Activated T-cell treated with anti-CD3 and anti-CD28 coated beads for 1 hour (primary cell): Measurements from ENCODE around the gene SPATA33.
A peak's percentile ranks its signal among the peaks of the same experiment; 100 is the strongest.
"Not testable (repeated sequence)": the region's sequence is repeated elsewhere in the genome, so short reads cannot be mapped to it uniquely, and the experiment has no call there.

Experiments used
- DNase-seq: peaks from one replicate; pipeline ENCODE4 v3.0.0-alpha.2; 2020; ENCODE audit warnings: low read depth

The SPATA33 gene

DNA sequence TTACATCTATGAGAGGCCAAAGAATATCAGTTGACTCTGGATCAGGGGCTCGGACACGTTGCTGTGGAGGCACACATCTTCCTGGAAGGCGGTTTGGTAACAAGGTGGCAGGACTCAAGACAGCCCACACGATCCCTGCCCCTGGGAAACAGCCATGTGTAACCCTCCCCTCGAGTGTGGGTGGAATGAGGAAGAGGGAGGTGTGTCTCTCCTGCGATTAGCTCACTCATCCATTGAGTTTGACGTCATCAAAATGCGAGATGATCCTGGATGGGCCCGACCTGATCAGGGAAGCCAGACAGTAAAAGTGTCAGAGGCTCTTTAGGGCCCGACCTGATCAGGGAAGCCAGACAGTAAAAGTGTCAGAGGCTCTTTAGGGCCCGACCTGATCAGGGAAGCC lies 6.6 kb downstream of the SPATA33 start:
- not testable (repeated sequence) for DNase-seq

DNA sequence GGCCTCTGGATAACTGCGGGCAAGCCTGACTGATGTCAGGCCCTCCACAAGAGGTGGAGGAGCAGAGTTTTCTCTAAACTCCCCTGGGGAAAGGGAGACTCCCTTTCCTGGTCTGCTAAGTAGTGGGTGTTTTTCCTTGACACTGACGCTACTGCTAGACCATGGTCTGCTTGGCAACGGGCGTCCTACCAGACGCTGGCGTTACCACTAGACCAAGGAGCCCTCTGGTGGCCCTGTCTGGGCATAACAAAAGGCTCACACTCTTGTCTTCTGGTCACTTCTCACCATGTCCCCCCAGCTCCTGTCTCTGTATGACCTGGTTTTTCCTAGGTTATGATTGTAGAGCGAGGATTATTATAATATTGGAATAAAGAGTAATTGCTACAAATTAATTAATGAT lies 9.4 kb downstream of the SPATA33 start:
- not testable (repeated sequence) for DNase-seq

DNA sequence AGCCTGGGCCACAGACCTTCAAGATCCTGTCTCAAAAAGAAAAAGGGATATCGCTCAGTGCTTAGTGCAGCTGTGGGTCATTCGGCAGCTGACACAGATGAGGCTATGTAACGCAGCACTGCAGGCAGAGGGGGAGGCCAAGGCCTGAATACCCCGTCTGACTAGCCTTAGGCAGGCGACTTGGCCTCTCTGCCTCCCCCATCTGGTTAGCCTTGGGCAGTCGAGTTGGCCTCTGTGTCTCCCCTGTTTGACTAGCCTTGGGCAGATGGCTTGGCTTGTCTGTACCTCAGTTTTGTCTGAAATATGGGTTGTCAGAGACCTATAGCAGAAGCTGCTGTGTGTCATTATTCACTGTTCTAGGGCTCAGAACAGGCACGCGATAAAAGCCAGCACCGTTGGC lies 10.0 kb downstream of the SPATA33 start:
- DNase-seq, result no peak

DNA sequence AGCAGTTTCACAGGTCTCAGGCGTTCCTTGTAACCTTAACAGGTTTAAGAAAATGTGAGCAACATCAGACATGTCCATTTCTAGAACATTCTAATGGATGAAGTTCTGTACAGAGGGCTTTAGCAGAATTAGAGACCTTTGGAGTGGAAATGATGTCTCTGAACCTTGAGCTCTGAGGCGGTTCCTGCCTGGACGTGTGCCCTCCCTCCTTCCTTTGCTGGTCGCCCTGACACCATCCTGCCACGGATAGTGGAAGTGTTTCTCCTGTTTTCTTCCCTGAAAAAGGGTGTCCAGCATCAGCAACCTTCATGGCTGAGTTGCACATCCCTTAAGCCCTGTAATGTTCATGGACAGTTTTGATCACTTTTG lies 11.1 kb downstream of the SPATA33 start:
- DNase-seq, result no peak

DNA sequence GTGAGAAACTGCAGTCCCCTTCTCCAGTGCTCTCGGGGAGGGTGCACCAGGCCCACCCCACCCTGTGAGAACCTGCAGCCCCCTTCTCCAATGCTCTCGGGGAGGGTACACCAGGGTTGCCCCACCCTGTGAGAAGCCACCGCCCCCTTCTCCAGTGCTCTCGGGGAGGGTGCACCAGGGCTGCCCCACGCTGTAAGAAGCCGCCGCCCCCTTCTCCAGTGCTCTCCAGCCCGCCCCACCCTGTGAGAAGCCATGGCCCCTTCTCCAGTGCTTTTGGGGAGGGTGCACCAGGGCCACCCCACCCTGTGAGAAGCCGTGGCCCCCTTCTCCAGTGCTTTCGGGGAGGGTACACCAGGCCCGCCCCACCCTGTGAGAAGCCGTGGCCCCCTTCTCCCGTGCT lies 12.1 kb downstream of the SPATA33 start:
- no peak for DNase-seq

DNA sequence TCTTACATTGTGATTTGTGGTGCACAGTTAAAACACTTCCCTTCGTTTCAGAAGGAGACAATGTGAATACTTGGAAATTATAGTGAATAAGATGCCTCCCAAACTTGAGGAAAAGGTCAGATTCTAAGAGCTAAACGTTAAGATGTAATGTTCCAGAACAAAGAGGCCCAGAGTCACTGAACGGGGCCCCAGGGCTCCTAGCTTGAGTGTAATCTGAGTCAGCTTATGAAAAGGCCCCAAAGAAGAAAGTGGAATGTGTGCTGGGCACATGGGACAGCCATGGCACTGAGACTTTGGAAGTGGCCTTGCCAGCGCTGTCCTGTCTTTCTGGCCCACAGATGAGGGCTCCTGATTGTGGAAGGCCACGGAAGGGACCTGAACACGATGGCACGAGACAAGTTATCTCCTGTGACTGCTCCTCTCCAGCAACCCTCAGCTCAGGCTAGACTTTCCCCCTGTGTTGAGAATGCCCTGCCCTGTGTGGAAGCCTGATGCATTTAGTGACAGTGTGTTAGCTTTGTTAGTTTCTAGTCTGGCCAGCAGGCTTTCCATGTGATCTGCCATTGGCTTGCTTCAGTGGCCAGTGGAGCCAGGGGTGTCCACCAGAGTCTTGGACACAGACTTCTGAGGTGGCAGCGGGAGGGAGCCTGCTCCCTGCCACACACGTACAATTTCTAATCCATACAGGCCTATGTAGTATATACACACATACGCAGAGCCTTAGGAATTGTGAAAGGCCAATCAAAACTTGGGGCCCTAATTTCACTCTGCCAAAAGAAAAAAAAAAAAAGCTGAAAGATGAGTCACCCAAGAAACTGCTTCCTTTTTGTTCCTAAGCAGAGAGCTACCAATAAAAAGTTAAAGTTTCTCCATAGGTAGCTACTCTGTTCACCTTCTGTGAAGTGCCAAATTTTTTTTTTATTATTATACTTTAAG lies 13.1 kb downstream of the SPATA33 start:
- DNase-seq, result no peak

DNA sequence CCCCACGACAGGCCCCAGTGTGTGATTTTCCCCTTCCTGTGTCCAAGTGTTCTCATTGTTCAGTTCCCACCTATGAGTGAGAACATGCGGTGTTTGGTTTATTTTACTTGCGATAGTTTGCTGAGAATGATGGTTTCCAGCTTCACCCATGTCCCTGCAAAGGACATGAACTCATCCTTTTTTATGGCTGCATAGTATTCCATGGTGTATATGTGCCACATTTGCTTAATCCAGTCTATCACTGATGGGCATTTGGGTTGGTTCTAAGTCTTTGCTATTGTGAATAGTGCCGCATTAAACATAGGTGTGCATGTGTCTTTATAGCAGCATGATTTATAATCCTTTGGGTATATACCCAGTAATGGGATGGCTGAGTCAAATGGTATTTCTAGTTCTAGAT lies 13.9 kb downstream of the SPATA33 start:
- DNase-seq, result not testable (repeated sequence)

DNA sequence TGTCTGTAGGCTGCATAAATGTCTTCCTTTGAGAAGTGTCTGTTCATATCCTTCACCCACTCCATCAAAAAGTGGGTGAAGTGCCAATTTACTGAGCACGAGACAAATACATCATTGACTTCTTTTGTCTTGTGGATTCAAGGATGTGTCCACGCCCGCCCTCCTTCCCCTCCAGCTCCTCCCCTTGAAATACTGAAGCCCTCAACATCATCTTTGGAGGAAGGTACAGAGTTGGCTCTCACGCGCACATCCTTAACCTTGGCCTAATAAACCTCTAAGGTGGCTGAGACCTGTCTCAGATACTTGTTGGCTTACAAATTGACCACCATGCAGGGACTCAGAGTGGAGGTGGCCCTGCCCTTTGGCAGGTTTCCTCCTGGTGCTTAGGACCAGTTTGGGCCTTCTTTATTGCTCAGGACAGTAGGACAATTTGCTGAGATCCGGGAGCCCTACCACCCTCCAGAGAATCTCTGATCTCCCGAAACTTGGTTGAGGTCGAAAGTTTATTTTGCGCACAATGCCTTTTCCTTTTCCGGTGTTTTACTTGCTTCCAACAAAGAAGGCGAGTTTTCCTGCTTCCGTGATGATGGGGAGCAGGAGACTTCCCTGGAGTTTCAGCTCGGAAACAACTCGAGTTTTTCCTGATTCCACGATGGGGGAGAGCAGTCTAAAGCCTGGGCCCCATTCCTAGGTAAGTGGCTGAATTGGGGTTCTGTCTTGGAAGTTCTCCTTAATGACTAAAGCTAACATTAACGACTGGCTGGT lies 14.7 kb downstream of the SPATA33 start:
- DNase-seq, result no peak

DNA sequence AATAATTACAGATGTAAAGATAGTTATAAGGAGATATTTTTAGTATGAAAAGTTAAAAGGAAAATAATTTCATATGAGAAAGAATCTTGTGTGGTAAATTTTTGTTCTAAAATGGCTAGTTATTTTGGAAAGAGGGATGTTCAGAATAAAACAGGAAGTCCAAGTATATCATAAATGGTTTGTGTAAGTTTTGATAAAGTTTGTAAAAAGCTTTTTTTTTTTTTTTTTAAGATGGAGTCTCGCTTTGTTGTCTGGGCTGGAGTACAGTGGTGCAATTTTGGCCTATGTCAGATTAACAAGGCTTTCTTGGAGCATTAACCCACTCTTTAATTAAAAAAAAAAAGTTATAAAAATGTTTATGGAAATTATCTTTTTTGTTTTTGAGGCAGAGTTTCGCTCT lies 20.6 kb downstream of the SPATA33 start:
- no peak for DNase-seq

DNA sequence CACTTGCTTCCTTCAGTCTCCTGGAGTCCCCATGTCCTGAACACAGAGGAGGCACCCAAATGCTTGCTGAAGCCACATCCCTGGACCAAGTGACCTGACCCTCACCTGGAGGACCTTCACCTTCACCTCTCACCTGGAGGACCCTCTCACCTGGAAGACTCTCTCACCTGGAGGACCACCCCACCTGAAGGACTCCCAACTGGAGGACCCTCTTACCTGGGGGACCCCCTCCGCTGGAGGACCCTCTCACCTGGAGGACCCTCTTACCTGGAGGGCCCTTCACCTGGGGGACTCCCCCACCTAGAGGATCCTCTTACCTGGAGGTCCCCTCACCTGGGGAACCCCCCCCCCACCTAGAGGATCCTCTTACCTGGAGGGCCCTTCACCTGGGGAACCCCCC lies 28.3 kb downstream of the SPATA33 start:
- DNase-seq, result no peak

DNA sequence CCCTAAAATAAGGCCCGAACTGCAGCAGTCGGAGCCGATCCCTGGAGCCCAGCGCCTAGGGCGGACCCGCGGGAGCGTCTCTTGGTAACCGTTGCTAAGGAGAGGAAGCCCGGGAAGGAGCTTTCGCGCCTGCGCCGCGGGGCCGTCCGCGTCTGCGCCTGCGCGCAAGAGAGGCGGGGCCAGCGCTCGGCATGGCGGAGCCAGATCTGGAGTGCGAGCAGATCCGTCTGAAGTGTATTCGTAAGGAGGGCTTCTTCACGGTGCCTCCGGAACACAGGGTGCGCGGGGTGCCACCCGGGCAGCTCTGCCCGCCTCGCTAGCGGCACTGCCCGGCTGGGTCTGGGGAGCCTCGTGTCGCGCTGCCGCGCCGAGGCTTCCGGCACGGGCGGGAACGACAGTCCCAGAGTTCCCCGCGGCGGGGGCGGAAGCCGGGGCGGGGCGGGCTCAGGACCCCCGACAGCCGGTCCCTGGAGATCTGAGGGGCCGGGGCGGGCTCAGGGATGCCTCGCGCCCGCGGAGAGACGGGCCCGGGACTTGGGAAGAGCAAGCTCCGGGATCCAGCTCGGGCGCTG lies 29.0 kb downstream of the SPATA33 start, which contains the start of gene CDK10:
Gene CDK10 (plus strand): TSS at position 170 of the 572 bp plus-strand sequence. CDS start 22 bp downstream, at position 192.
- peak; percentile 87 for DNase-seq

DNA sequence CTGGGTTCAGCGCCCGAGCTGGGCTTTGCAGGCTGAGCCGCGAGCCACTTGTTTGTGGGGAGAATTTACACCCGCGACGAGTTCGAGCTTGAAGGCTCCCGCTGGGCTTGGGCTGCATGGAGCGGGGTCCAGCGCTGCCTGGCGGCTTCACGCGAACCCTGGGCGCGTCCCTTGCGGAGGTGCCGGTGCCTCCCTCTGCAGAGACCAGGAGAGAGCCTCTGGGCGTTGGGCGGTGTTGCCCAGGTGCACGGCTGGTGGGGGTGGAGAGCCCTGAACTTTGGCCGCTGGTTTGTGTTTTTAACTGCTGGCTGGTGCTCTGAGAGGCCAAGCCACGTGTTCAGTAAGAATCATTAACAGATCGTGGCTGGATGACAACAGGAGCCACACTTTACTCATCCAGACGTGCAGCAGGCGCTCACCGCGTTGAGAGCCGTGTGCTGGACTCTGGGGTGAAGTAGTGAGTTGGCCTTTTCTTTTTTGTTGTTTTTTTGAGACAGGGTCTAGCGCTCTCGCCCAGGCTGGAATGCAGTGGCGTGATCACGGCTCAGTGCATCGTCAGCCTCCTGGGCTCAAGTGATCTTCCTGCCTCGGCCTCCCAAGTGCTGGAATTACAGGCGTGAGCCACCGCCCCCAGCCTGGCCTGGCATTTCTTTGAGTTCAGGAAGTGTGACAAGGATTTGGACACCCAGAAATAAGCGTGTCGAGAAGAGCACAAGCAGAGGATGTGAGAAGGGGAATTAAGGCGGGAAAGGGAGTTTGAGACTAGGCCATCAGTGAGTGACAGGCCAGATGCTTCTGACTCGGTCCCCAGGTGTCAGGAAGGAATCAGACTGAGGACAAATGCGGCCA lies 29.7 kb downstream of the SPATA33 start:
- DNase-seq, result no peak

DNA sequence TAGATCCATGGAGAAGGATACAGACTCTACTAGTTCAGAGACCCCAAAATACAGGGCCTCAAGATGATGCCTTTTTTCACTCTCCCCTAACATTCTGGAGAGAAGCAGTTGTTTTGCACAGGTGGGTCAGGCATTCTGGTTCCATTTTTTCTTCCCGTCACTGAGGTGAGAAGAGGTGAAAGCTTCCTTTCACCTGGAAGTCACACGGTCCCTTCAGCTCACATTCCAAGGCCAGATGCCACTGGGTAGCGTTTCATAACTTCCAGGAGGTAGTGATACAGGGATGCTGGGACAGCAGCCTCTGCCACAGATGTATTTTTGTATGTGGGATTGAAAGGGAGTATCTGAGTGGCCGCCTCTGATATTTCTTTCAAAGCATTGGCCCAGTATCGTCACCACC lies 30.8 kb downstream of the SPATA33 start:
- DNase-seq, result no peak

DNA sequence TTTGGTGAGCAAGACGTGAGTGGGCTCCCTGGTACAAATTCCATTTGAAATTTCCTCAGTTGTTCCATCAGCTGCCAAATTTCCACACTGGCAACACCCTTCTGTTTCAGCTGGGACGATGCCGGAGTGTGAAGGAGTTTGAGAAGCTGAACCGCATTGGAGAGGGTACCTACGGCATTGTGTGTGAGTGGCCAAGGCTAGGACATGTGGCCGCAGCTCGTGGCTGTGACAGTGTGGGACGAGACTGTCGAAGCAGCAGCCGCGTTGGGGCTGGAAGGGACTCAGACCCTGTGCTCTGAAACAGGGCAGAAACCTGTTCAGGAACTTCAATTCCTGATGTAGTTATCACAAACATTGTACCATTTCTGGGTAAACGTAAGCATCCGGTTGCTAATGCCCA lies 31.5 kb downstream of the SPATA33 start:
- DNase-seq, result no peak

DNA sequence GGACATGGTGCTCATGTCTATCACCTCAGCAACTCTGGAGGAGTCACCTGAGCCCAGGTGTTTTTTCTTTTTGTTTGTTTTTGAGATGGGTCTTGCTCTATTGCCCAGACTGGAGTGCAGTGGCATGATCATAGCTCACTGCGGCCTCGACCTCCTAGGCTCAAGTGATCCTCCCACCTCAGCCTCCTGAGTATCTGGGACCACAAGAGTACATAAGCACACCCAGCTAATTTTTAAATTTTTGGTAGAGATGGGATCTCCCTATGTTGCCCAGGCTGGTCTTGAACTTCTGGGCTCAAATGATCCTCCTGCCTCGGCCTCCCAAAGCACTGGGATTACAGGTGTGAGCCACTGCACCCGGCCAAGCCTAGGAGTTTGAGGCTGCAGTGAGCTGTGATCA lies 32.0 kb downstream of the SPATA33 start:
- not testable (repeated sequence) for DNase-seq

DNA sequence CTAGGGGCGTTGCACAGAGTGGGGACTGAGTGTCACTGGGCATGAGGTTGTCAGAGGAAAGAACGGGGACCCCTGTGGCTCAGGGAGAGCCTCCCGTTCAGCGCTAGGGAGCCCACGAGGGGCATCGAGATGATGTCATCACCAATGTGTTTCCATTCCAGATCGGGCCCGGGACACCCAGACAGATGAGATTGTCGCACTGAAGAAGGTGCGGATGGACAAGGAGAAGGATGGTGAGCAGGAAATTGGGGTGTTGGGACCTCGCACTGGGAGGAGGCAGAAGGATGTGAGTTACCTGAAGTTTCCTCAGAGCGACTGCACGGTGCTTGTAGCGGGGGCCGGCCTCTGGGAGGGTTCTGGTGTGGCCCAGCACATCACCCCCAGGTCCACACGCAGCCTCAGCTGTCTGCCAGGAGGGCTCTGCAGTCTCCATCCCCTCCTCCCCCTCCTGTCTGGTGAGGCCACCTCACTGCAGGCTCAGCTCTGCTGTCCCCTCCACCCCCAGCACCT lies 32.8 kb downstream of the SPATA33 start:
- no peak for DNase-seq

DNA sequence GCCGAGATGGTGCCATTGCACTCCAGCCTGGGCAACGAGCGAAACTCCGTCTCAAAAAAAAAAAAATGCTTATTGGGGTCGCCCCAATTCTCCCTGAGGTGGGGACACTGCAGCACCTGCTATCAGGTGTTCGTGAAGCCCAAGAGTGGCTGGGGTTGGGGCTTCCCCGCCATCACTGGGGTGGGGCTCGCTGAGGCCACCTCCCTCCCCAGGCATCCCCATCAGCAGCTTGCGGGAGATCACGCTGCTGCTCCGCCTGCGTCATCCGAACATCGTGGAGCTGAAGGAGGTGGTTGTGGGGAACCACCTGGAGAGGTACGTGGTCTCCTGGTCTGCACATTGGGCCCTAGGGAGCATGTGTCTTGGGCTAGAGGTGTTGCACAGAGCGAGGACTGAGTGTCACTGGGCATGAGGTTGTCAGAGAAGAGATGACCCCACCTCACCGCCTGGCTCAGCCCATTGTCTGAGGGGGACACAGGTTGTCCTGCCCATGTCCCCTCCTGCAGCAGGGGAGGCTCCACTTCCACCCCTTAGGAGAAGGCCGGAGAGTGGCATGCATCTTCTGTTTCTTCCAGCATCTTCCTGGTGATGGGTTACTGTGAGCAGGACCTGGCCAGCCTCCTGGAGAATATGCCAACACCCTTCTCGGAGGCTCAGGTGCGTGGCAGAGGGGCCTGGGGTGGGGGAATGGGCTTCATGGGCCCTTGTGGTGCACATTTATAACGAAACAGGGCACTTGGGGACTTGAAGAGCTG lies 33.8 kb downstream of the SPATA33 start:
- no peak for DNase-seq

DNA sequence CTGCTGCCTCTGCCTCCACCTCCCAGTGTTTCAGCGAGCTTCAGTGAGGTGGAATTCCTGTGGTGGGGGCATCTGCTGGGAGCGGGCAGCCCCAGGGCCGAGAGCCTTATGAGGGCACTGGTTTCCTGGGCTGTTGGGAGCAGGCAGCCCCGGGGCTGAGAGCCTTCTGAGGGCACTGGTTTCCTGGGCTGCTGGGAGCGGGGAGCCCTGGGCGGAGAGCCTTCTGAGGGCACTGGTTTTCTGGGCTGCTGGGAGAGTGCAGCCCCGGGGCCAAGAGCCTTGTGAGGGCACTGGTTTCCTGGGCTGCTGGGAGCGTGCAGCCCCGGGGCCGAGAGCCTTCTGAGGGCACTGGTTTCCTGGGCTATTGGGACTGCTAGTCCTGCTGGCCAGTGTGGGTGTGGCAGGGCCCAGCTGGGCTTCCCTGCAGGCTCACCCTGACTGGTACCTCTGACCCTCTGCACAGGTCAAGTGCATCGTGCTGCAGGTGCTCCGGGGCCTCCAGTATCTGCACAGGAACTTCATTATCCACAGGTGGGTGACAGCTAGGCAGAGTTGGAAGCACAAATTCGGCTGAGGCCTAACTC lies 34.4 kb downstream of the SPATA33 start:
- no peak for DNase-seq

DNA sequence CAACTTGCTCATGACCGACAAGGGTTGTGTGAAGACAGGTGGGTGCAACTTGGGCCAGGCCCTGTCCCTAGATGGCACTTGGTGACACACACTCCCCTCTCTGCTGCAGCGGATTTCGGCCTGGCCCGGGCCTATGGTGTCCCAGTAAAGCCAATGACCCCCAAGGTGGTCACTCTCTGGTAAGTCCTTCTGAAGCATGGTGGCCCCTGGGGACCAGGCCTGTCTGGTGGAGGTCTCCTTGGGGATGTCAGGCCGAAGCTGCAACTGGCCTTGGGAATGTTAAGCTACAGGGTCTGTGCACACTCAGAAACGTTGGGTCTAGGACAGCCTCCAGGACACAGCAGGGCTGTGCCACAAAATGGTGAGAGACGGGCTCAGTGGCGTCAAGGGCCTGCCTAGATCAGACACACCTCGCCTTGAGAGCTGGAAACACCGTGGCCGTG lies 35.7 kb downstream of the SPATA33 start:
- DNase-seq, result no peak
